ENCODE measurements around the gene RRP1.

The RRP1 gene

DNA sequence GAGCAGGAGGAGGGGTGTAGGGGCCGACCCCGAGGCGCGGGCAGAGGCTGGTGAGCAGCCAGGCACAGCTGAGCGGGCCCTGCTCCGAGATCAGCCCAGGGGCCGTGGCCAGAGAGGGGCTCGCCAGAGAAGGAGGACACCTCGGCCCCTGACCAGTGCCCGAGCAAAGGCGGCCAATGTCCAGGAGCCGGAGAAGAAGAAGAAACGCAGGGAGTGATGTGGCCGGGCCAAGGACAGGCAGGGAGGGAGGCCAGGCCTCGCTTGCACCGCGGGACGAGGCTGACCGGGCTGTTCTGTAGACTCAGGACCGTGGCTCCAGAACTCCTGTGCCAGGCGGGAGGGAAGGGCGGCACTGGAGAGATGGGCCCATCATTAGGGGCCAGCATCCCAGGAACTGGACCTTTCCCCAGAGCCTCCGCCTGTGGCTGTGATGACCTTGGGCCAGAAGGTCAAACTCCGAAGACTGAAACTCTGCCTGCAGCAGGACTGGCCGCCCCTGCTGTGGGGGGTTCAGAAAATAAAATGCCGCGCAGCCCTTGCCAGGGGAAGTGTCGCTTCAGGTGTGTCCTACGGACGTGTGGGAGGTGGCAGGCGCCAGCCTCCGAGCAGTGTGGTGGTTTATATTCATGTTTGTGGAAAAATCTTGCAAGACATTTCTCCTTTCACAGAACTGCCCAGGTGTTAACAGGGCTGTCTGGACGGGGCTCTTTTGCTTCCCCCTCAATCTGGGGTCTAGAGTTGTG, 14.4 kb downstream of the RRP1 start:
- peak; percentile 52 for DNase-seq

DNA sequence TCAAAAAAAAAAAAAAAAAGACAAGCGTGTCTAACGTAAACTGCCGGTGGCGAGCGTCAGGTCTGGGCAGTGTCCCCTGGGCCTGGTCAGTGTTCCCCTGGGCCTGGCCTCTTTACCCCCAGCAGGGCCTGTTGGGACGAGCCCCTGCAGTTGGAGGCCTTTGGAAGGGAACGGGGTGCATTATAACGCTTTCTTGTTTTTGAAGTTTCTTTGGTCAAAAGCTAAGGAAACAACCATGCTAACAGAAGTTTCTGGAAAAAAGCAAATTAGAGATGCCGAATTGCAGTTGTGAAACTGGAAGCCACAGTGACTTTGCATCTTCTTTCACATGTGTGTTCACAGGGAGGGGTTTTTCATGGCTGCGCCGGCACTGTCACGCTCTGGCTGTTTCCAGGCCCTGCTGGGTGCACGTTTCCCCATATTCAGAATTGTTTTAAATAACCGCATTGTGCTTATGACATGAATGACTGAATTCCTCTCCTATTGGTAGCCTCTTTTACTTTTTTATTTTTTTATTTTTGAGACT, 16.0 kb downstream of the RRP1 start:
- DNase-seq, result no peak

DNA sequence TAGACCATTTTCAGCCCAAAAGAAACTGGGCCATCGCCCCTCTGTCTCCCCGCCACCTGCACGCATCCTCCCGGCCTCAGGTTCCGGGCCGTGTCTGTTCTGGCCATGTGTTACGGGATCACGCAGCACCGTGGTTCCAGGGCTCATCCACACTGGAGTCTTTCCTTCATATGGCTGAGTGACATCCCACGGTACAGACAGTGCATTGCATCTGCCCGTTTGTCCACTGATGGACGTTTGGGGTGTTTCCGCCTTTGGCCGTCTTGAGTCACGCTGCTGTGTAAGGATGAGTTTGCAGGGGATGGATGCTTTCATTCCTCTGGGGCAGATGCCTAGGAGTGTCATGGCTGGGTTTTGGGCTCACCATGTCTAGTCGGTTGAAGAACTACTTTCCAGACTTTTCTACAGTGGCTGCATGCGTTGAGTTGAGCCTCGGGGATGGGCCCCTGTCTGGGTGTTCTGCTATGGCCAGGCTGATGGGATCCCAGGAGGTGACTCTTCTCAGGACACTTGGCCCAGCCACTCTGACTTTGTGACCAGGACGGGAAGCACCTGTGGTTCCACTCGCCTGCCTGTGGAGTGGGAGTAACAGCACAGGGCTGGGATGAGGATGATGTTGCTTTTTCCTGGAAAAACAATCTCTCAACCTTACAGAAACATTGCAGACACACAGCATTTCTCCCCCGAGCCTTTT, 16.8 kb downstream of the RRP1 start:
- peak; percentile 42 for DNase-seq

DNA sequence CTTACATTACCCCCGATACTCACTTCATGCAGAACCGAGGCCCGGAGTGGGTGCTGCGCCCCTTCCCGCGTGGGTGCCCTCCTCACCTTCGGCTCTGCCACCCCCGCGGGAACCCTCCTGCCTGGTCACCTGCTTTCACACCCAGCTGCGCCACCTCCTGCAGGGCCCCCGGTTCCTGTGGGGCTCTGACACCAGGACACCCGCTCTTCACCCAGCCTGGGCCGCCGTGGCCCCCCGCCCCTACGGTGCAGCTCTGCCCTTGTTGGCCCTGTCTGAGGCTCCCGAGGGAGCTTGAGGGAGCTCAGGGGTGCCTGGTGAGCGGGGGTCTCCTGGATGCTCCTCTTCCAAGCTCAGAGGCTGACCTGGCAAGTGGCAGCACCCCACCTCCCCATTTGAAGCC, 19.0 kb downstream of the RRP1 start:
- DNase-seq, result no peak

DNA sequence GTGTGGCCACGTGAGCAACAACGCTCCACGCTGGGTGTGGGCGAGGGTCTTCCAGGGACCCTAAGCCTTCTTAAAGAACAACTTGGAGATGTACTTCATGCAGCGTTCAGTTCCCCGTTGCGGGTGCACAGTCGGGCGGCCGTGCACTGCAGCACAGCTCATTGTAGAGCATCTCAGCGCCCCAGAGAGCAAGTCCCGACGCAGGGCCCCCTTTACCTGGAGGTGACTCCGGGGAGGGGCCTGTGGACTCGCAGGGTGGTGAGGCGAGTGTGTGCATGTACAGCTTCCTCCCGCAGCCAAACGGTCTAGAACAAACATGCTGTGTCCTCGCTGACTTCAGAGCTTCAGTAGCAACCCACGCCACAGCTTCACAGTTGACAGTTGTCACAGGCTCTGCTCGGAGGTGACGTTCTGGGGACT, 19.5 kb downstream of the RRP1 start:
- peak; percentile 52 for DNase-seq

DNA sequence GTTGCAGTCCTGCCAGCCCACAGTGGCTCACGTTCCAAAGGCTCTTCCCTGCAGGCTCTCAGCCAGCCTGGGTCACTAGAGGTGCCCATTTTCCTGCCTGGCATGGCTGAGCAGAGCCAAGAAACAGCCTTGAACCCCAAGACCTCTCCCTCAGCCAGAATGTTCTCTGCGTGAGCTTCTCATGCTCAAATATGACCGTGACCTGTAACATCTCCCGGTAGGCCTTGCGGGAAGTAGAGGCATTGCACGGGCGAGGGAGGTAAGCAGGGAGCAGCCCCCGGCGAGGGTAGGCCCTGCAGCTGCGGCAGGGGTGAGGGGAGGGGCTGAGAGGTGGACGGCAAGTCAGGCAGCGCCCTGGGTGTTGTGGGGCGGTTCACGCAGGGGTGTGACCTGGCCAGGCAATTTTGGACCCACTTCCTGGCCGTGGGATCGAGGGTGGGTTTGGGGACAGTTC, 20.0 kb downstream of the RRP1 start:
- DNase-seq, result peak; percentile 50

DNA sequence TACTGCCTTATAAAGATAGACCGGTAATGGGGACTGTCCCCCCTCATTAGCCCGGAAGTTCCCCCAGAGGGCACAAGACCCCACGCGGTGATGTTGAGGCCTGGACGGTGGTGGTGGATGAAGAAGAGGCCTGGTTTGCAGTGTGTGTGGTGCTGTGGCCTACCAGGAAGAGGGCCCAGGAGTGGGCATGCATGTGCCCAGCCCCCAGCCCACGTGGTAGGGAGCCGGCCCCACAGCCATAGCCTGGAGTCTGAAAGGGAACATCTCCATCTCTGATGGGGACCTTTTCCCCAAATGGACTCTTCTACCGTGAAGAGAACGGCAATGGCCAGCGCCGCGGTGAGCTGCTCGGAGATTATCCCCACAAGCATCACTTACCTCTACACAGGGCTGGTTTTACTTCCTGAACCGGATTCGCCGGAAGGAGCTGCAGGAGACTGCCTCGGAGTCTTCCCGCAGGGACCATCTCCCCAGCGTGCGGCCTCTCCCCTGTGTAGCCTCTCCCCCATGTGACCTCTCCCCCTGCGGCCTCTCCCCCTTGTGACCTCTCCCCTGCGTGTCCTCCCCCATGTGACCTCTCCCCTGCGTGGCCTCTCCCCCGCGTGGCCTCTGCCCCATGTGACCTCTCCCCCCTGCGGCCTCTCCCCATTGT, 20.6 kb downstream of the RRP1 start:
- DNase-seq, result peak; percentile 45

DNA sequence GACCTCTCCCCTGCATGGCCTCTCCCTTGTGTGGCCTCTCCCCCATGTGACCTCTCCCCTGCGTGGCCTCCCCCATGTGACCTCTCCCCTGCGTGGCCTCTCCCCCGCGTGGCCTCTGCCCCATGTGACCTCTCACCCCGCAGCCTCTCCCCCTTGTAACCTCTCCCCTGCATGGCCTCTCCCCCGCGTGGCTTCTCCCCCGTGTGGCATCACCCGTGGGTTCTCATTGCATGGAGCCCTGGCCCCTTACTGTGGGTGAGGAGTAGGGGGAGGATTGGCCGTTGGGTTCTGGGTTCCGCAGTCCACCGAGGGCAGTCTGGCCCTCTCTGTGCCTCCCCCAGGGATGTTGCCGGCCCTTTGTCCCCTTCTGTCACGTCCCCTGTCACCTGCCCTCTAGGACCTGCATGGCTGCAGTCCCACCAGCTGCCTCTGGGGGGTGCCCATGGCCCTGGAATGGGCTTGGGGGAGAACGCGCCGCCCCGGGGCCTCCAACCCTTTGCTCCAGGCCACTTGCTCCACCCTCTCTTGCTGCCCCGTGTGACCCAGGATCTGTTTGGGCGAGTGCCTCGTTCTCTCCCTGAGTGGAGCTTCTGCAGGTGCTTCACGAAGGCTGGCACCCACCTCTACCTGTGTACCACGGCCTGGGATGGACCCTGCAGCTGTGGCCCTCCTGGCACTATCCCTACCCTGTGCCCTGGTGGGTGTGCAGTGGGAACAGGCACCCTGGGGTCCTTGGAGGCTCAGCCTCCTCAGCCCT, 21.3 kb downstream of the RRP1 start:
- peak; percentile 91 for DNase-seq

DNA sequence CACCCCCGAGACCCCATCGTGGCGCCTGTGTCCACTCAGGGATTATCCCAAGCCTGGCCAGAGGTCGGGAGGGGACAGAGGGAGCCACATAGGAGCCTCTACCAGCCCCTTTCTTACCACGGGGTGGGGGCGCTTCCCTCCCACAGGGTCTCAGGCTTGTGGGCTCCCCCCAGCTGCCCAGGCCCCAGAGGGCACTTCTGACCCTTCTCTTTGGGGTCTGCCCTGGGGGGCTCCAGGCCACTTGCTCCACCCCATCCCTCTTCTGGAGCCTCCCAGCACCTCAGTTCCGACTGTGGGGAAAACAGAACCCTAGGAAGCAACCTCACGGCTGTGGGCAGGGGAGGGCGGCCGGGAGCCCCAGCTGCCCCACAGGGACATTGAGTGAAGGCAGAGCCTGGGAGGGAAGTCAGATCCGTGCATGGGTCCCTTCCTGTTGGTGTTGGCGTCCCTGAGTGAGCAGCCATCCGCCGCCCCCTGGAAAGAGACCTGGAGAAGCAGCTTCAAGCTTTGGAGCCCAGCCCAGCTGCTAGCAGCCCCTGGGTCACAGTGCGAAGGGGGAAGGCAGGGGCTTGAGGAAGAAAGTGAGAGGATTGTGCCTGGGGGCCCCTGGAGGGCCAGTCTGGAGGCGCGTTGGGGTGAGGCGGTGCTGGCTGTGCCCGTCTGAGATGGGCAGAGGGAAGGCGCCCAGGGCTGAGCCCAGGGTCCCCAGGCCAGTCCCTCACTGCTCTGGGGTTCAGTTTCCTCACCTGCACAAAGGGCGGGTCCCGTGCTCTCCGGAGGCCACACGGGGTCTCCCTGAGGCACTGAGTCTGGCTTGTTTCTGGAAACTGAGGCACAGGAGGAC, 22.1 kb downstream of the RRP1 start:
- DNase-seq, result no peak

DNA sequence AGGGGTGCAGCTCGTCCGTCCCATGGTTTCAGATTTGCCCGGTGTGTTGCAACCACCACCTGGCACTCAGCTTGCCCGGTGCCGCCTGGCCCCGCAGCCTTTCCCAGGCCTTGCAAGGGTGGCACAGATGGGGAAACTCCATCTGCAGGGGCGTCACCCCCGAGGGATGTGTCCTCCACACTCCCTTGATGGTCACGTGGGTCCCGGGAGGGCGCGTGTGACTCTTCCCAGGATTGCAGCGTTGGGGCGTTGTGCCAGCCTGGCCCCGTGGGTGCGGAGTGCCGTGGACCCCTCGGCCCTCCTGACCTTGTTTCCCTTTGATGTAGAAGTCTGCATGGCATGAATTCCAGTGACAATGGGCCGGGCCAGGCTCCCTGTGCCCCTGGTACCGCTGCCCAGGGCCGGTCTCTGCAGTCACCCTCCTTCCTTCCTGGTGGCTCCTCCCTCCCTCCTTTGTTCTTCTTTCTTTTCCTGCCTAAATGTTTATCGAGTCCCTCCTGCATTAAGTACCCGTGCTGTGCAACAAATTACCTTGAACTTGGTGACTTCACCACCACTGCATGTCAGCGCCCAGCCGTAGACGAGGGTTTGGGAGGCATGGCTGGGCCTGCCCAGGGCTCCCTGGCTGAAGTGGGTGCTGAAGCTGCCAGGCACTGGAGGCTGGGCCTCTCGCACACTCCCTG, 22.9 kb downstream of the RRP1 start:
- DNase-seq, result peak; percentile 51

DNA sequence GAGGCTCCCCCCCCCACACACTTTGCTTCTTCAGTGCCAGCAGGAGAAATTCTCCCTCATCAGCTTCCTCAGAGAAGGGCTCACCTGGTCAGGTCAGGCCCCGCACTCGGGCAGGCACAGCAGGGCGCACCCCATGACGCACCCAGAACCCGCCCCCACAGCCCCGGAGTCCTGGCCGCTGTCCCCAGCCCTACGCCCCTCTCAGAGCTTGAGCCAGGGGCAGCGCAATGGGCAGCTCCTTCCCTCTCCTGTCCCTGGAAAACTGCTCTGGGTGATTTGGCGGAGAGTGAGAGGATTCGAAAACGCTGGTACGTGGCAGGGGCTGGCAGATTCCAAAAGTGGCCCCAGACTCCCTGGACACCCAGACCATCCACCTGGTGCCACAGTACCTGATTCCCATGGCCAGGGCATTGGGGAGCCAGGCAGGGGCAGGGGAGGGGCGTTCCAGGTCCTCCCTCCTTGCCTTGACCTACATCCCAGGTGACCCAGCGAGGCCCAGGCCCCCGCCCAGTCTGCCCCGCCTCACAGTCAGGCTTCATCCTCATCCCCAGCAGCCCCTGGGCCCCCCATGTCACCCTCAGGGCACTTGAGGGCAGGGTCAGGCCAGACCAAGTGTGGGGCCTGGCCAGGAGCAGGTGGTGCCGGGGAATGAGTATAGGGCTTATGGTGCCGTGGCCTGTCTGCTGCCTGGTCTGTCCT, 23.7 kb downstream of the RRP1 start:
- peak; percentile 43 for DNase-seq

DNA sequence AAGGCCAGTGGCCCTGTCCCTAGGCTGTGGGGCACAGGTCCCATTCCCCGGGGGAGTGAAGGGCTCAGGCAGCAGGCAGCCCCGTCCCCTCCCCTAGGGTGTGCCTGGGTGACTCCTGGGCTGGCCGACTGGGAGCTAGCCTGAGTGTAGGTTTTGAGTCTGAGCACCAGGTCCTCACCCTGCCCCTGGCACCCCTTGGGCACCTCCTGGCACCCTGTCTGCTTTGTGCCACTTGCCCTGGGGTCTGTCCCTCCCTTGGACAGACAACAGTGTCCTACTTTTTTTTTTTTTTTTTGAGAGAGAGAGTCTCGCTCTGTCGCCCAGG, 24.2 kb downstream of the RRP1 start:
- DNase-seq, result peak; percentile 48

DNA sequence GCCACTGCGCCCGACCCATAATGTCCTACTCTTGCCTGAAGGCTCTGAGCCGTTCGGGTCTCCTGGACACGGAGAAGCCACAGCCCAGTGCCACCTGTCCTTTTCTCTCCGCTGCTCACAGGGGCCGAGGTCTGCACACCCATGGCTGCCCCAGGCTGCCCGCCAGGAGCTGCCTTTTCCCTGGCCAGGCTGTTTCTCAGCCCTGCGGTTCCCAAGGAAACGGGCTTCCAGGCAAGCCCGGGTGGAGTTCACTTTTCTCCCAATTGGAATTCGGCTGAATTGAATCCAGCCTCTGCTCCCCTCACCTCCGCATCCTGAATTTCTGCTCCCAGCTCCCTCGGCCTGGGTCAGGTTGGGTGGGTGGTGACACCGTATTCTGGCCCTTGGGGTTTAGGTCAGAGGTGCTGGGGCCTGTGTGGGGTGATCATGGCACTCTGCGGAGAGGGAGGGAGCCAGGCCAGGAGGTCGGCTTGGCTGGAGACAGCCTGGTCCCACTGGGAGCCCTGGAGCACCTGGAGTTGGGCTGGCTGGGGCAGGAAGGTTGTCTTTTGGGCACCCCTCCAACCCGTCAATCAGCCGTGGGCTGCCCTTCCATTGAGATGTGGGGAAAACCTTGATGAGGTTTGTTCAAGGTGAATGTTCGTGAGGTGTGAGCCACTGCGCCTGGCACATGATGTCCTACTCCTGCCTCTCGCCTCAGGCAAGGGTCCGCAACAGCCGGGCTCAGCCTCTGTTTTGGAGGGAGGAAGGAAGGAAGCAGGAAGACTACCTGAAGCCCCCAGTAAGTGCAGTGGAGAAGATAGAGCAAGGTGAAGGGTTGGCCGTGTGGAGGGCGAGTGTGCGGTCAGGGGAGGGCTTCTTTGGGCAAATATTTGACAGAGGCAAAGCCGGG, 25.1 kb downstream of the RRP1 start:
- peak; percentile 63 for DNase-seq

DNA sequence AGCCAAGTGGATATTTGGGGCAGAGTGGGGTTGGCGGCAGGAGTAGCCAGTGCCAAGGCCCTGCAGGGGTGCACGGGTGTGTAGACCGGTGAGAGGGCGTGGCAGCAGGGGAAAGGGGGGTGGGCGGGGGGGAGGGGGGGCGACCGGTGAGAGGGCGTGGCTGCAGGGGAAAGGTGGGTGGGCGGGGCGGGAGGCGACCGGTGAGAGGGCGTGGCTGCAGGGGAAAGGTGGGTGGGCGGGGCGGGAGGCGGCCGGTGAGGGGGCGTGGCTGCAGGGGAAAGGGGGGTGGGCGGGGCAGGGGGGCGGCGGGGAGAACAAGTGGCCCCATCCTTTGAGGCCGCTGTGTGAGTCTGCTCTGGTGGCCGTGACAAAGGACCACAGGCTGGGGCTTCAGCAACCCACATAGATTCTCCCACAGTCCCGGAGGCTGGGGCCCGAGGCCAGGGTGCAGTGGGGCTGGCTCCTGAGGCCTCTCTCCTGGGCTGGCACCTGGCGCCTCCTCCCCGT, 25.8 kb downstream of the RRP1 start:
- DNase-seq, result no peak

DNA sequence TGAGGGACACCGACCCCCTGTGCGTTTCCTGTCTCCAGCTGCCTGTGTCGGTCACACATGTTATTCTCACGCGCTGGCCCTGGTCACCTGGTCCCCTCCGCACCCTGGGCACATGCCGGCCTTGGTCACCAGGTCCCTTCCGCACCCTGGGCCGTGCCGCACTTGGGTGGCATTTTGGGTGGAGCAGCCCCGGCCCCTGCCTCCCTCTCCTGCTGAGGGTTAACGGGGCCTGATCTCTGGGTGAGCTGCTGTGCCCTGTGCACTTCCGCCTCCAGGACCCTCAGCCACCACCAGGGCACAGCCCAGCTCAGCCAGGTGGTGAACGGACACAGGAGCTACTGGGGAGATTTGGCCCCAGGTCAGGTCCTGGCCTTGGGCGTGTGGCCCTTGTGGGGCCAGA, 26.6 kb downstream of the RRP1 start:
- DNase-seq, result no peak

DNA sequence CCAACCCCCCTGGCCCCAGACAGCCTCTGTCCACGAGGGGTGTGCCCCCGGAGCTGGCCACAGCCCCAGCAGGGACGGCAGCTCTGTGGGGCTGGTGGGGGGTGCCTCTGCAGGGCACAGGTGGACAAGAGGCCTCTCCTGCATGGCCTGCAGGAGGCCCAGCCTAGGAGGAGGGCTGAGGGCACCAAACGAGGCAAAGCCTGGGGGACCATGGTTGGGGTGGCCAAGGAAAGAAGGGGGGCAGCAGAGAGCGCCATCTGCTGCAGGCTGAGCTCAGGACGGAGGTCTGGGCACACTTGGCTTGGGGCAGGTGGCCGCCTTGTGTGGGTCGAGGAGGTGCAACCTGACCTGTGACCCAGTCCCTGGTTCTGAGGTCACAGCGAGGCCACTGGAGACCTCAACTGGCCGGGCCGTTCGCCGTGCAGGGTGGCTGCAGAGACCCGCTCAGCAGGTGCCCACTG, 27.3 kb downstream of the RRP1 start:
- DNase-seq, result no peak

DNA sequence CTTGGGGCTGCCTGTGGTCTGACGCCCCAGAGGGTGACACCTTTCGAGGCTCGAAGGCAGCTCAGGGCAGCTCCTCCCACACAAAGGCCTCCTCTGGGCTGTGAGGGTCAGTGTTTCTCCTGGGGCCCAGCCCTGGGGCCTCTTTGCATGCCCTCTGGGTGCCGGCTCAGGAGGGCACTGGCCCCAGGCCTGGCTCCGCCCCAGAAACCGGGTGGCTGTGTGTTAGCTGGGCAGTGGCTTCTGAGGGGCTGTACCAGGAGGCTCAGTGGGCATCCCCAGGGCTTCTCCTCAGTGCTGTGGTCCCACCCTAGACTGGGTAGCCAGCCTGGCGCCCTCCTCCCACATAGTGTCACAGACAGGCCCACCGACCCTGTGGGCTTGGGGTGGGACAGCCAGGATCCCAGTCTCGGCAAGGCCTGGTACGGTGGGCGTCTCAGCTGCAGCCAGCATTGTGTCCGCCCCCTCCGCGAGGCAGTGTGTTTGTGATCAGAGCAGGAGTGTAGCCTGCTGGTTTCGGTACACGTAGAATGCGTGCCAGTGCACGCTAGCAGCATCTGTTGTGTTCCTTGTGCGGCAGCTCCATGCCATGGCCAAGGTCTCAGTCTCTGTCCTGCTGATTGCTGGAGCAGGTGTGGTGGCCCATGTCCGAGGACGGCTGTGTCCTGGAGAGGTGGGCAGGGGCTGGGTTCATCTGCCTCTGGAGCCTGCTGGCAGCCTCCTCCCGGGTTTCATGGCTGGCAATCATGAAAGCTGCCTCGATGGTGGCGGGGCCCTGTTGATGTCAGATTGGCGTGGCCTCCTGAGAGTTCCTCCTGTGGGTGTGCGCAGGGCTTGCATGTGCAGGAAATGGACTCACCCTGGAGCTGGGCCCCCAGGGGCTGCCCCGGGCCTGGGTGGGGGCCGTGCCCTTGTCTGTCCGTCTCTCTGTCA, 28.0 kb downstream of the RRP1 start:
- DNase-seq, result peak; percentile 51

DNA sequence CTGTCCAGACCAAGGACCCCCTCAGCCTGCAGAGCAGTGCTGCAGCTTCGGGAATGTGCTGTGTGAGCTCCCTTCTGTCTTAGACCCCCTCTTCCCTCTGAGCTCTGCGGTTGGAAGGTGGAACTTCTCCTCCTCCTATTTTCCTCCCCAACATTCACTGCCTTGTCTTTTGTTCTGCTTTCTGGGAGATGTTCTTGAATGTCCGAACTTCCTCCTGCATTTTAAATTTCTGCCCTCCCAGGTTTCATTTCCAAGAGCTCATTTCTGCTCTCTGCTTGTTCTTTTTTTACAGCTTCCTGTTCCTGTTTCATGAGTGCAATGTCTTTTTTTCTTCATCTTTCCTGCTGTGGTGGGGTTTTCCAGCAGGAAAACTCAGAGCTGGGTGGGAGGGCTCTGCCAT, 29.3 kb downstream of the RRP1 start:
- no peak for DNase-seq
